Astrocyte of the cerebellum (primary cell): ENCODE measurements around the gene ARRDC2.

Source experiments
- DNase-seq: peaks from one replicate; pipeline ENCODE4 v3.0.0-alpha.2; 2011; ENCODE audit warnings: low read depth
- H3K4me3 ChIP-seq: 2 replicates; pipeline ENCODE4 v1.5.1; 2011; ENCODE audit warnings: mild to moderate bottlenecking, low read depth, low read length, moderate library complexity
- CTCF ChIP-seq: IDR thresholded peaks from 2 replicates; pipeline ENCODE4 v1.5.1; 2012; ENCODE audit warnings: low read length, low read depth, moderate library complexity, mild to moderate bottlenecking; ENCODE audit errors: missing control alignments
- in situ Hi-C: cut with HindIII; loops from 2 replicates; pipeline ENCODE4 v1.10.0; 2017; ENCODE audit warnings: low sequenced_read_pairs

Gene ARRDC2

GRCh38 chr19:18055967-18056366, 48.0 kb downstream of the ARRDC2 start:
- in situ Hi-C loops: no loop called here
- no peak overlapping the region for H3K4me3 ChIP-seq
- TF ChIP-seq CTCF: no peak
- no peak for DNase-seq

GRCh38 chr19:18057557-18057956, 49.6 kb downstream of the ARRDC2 start:
- TF ChIP-seq CTCF: no peak
- DNase-seq: no peak
- H3K4me3 ChIP-seq: no peak overlapping the region
- in situ Hi-C loops: no loop called here

- peak overlapping the region; percentile 12 for H3K4me3 ChIP-seq
- peak; percentile 36 for DNase-seq
These were observed 50.4 kb downstream of the ARRDC2 start for GRCh38 chr19:18058208-18059009.

GRCh38 chr19:18059297-18059696, 51.3 kb downstream of the ARRDC2 start:
- no peak overlapping the region for H3K4me3 ChIP-seq
- DNase-seq: no peak
- in situ Hi-C loops: no loop called here
- TF ChIP-seq CTCF: no peak

More at GRCh38 chr19:18058208-18059009, 50.4 kb downstream of the ARRDC2 start:
- in situ Hi-C loops: no loop called here
- peak; percentile 77 for TF ChIP-seq CTCF

- TF ChIP-seq CTCF: no peak
- DNase-seq: no peak
- in situ Hi-C loops: no loop called here
- H3K4me3 ChIP-seq: no peak overlapping the region
These were observed 51.9 kb downstream of the ARRDC2 start for GRCh38 chr19:18059902-18060301.

- no peak for DNase-seq
- H3K4me3 ChIP-seq: no peak overlapping the region
- TF ChIP-seq CTCF: no peak
- in situ Hi-C loops: no loop called here
These were observed 52.5 kb downstream of the ARRDC2 start for GRCh38 chr19:18060472-18060871.

- TF ChIP-seq CTCF: no peak
- no peak overlapping the region for H3K4me3 ChIP-seq
- in situ Hi-C loops: no loop called here
- DNase-seq: no peak
These were observed 54.1 kb downstream of the ARRDC2 start for GRCh38 chr19:18062028-18062427.
